Measurements from ENCODE around the gene LOXL4. TPM values are rescaled to one million over a fixed set of nuclear protein-coding genes. Genes with fewer than 3 reads are reported as not detected.

The LOXL4 gene
- total RNA-seq, 4 donors from 2014 or later: 1.6 to 6.9 (median 4.7) TPM

GRCh38 chr10:98224509-98224908, 43.5 kb downstream of the LOXL4 start:
- in situ Hi-C loops (cut with MboI; ENCODE audit: low sequenced_read_pairs in 4 of 4) (no loop called here), intact Hi-C loops (cut with DNase I; ENCODE audit: low total_unique reads) (no loop called here)
- Histone ChIP-seq H3K27ac (no peak overlapping the region), H3K27me3 (no peaks in the 10 kb centered on the region), H3K36me3 (no peaks in the 10 kb centered on the region), H3K4me1 (peaks cover 4 to 5% of the 10 kb centered on the region in 2 donors), H3K9me3 (peaks cover 0 to 4% (median 3%) of the 10 kb centered on the region in 3 donors), H3K4me3 (no peak overlapping the region)
- no peak for DNase-seq
- no peak for ATAC-seq
- TF ChIP-seq POLR2A (IDR thresholded peaks at IDR 0.05): no peak

DNA sequence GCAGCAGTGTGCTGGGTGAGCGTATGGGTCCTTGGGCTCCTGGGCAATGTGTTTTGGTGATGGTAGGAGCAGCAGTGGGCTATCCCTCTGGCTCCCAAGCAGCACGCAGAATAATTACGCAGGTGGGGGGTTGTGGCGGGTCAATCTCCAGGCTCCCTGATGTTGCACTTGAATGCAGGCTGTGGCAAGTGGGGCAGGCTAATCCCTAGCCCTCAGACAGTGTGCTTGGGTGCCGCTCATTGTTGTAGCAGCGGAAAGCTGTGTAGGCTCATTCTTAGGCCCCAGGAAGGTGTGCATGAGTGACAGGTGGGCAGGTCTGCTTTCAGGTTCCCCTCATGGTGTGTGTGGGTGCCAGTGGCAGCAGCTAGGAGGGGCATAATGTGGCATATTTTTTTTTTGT, 44.1 kb downstream of the LOXL4 start:
- Histone ChIP-seq H3K4me3 (no peak overlapping the region), H3K27me3 (no peaks in the 10 kb centered on the region), H3K9me3 (peaks cover 0 to 7% (median 3%) of the 10 kb centered on the region in 3 donors), H3K27ac (no peak overlapping the region), H3K4me1 (peaks cover 4 to 5% of the 10 kb centered on the region in 2 donors), H3K36me3 (no peaks in the 10 kb centered on the region)
- DNase-seq: no peak
- intact Hi-C loops (cut with DNase I; ENCODE audit: low total_unique reads) (no loop called here), in situ Hi-C loops (cut with MboI; ENCODE audit: low sequenced_read_pairs in 4 of 4) (no loop called here)
- TF ChIP-seq POLR2A (IDR thresholded peaks at IDR 0.05): no peak
- TF ChIP-seq, protein P1, sequence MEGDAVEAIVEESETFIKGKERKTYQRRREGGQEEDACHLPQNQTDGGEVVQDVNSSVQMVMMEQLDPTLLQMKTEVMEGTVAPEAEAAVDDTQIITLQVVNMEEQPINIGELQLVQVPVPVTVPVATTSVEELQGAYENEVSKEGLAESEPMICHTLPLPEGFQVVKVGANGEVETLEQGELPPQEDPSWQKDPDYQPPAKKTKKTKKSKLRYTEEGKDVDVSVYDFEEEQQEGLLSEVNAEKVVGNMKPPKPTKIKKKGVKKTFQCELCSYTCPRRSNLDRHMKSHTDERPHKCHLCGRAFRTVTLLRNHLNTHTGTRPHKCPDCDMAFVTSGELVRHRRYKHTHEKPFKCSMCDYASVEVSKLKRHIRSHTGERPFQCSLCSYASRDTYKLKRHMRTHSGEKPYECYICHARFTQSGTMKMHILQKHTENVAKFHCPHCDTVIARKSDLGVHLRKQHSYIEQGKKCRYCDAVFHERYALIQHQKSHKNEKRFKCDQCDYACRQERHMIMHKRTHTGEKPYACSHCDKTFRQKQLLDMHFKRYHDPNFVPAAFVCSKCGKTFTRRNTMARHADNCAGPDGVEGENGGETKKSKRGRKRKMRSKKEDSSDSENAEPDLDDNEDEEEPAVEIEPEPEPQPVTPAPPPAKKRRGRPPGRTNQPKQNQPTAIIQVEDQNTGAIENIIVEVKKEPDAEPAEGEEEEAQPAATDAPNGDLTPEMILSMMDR (IDR thresholded peaks at IDR 0.05 in 4 of 5, conservative IDR thresholded peaks at IDR 0.05 in 1 of 5): no peak
- no peak for ATAC-seq

GRCh38 chr10:98217801-98218200, 50.2 kb downstream of the LOXL4 start:
- in situ Hi-C loops (cut with MboI; ENCODE audit: low sequenced_read_pairs in 4 of 4) (no loop called here), intact Hi-C loops (cut with DNase I; ENCODE audit: low total_unique reads) (no loop called here)
- DNase-seq (no peak), ATAC-seq (no peak)
- Histone ChIP-seq H3K4me3 (no peak overlapping the region), H3K4me1 (no peaks in the 10 kb centered on the region), H3K27me3 (no peaks in the 10 kb centered on the region), H3K9me3 (peaks cover 0 to 7% (median 3%) of the 10 kb centered on the region in 3 donors), H3K36me3 (no peaks in the 10 kb centered on the region), H3K27ac (no peak overlapping the region)
- TF ChIP-seq POLR2A (IDR thresholded peaks at IDR 0.05): no peak
- TF ChIP-seq, protein P1 (IDR thresholded peaks at IDR 0.05 in 4 of 5, conservative IDR thresholded peaks at IDR 0.05 in 1 of 5): no peak

GRCh38 chr10:98215373-98215772, 52.6 kb downstream of the LOXL4 start:
- no peak overlapping the region for H3K27ac ChIP-seq
- H3K27me3 ChIP-seq: no peaks in the 10 kb centered on the region
- TF ChIP-seq POLR2A (IDR thresholded peaks at IDR 0.05): no peak
- TF ChIP-seq, protein P1 (IDR thresholded peaks at IDR 0.05 in 4 of 5, conservative IDR thresholded peaks at IDR 0.05 in 1 of 5): no peak
- H3K4me3 ChIP-seq: no peak overlapping the region
- no peak for DNase-seq
- H3K4me1 ChIP-seq: peaks cover 0 to 4% of the 10 kb centered on the region in 2 donors
- intact Hi-C loops (cut with DNase I; ENCODE audit: low total_unique reads): no loop called here
- peaks cover 0 to 7% (median 3%) of the 10 kb centered on the region in 3 donors for H3K9me3 ChIP-seq
- no peak for ATAC-seq
- in situ Hi-C loops (cut with MboI; ENCODE audit: low sequenced_read_pairs in 4 of 4): no loop called here
- H3K36me3 ChIP-seq: no peaks in the 10 kb centered on the region

GRCh38 chr10:98213740-98214139, 54.3 kb downstream of the LOXL4 start:
- in situ Hi-C loops (cut with MboI; ENCODE audit: low sequenced_read_pairs in 4 of 4): no loop called here
- no peak overlapping the region for H3K27ac ChIP-seq
- intact Hi-C loops (cut with DNase I; ENCODE audit: low total_unique reads): no loop called here
- no peaks in the 10 kb centered on the region for H3K27me3 ChIP-seq
- no peak for TF ChIP-seq POLR2A (IDR thresholded peaks at IDR 0.05)
- TF ChIP-seq, protein P1 (IDR thresholded peaks at IDR 0.05 in 4 of 5, conservative IDR thresholded peaks at IDR 0.05 in 1 of 5): no peak
- no peaks in the 10 kb centered on the region for H3K9me3 ChIP-seq
- peaks cover 0 to 13% of the 10 kb centered on the region in 2 donors for H3K36me3 ChIP-seq
- no peak overlapping the region for H3K4me3 ChIP-seq
- ATAC-seq (no peak), DNase-seq (no peak)
- H3K4me1 ChIP-seq: peaks cover 0 to 4% of the 10 kb centered on the region in 2 donors
